ENCODE measurements around the gene PPP1R18. TPM values are rescaled to one million over a fixed set of nuclear protein-coding genes. Genes with fewer than 3 reads are reported as not detected.
A peak's percentile ranks its signal among the peaks of the same experiment; 100 is the strongest.

Gene PPP1R18
- total RNA-seq, 1 donor from 2014 or later, result 83.3 TPM

DNA sequence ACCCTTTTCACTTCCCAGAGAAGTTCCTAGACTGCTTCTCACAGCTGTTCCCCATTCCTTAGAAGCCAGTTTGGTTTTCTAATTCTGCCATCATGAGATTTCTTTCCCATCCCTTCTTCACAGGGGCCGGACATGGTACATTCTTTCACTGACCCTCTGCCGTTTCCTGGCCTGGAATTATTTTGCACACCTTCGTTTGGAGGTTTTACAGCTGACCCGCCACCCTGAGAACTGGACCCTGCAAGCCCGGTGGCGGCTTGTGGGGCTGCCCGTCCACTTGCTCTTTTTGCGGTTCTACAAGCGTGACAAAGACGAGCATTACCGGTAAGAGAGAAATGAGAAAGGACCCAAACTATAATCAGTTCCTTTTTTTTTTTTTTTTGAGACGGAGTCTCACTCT lies 35.3 kb downstream of the PPP1R18 start:
- intact Hi-C loops (cut with DNase I), result no loop called here
- peaks cover 47 to 53% of the 10 kb centered on the region in 2 donors for H3K36me3 ChIP-seq
- no peak overlapping the region for H3K27ac ChIP-seq
- no peak for DNase-seq (ENCODE audit: low spot score in 2 of 2)
- H3K9me3 ChIP-seq, result no peaks in the 10 kb centered on the region
- no peaks in the 10 kb centered on the region for H3K27me3 ChIP-seq
- no peak overlapping the region for H3K4me3 ChIP-seq
- H3K4me1 ChIP-seq, result peaks cover 0 to 12% of the 10 kb centered on the region in 2 donors
- TF ChIP-seq, protein P1, sequence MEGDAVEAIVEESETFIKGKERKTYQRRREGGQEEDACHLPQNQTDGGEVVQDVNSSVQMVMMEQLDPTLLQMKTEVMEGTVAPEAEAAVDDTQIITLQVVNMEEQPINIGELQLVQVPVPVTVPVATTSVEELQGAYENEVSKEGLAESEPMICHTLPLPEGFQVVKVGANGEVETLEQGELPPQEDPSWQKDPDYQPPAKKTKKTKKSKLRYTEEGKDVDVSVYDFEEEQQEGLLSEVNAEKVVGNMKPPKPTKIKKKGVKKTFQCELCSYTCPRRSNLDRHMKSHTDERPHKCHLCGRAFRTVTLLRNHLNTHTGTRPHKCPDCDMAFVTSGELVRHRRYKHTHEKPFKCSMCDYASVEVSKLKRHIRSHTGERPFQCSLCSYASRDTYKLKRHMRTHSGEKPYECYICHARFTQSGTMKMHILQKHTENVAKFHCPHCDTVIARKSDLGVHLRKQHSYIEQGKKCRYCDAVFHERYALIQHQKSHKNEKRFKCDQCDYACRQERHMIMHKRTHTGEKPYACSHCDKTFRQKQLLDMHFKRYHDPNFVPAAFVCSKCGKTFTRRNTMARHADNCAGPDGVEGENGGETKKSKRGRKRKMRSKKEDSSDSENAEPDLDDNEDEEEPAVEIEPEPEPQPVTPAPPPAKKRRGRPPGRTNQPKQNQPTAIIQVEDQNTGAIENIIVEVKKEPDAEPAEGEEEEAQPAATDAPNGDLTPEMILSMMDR (IDR thresholded peaks at IDR 0.05), result no peak

DNA sequence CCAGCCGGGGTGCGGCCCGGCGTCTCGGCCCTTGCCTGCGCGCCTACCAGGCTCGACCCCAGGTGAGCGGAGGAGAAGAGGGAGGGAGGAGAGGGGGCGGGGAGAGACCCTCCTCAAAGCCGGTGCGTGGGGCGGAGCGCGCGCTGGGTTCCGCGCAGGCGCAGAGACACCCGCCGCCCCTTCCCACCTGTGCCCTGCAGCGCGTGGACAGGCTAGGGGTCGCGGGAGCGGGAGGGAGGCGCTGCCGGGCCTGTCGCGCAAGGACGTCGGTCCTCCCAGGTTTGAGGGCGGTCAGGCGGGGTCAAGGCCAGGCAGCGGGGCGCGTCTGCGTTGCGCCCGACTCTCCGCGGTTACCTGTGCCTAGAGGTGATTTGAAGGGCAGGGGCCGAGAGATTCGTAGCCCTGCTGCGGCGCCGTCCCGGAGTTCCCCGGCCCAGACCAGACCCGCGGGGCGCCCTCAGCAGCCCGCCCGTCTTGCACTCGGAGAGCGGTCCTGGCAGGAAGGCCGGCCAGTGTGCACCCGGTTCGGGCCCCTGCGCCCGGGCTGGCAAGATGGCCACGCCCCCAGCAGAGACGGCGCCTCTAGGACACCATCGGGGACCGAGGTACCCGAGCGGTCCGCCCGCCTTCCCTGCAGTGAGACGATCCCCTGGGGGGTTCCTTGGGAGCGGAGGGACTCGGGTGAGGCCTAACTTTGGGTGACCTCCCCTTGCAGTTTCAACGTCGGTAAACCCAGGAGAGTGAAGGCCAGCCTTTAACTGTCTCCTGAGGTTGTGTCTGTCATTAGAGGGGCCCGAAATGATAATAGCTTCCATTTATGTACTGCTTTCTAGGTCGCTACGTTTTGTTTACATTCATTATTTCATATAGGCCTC lies 39.0 kb downstream of the PPP1R18 start:
- peak overlapping the region; percentile 85 to 93 for H3K27ac ChIP-seq
- peak overlapping the region; percentile 89 to 96 for H3K4me3 ChIP-seq
- H3K27me3 ChIP-seq, result no peaks in the 10 kb centered on the region
- DNase-seq (ENCODE audit: low spot score in 2 of 2), result peak in 1 of 2 donors; percentile 79
- peaks cover 16 to 29% of the 10 kb centered on the region in 2 donors for H3K36me3 ChIP-seq
- peaks cover 0 to 12% of the 10 kb centered on the region in 2 donors for H3K4me1 ChIP-seq
- intact Hi-C loops (cut with DNase I), result loop anchor here (2.0 kb wide), 1 partner anchor 25 kb away; the partner anchor contains the start of gene DHX16
- H3K9me3 ChIP-seq, result no peaks in the 10 kb centered on the region
- TF ChIP-seq, protein P1 (IDR thresholded peaks at IDR 0.05), result no peak

DNA sequence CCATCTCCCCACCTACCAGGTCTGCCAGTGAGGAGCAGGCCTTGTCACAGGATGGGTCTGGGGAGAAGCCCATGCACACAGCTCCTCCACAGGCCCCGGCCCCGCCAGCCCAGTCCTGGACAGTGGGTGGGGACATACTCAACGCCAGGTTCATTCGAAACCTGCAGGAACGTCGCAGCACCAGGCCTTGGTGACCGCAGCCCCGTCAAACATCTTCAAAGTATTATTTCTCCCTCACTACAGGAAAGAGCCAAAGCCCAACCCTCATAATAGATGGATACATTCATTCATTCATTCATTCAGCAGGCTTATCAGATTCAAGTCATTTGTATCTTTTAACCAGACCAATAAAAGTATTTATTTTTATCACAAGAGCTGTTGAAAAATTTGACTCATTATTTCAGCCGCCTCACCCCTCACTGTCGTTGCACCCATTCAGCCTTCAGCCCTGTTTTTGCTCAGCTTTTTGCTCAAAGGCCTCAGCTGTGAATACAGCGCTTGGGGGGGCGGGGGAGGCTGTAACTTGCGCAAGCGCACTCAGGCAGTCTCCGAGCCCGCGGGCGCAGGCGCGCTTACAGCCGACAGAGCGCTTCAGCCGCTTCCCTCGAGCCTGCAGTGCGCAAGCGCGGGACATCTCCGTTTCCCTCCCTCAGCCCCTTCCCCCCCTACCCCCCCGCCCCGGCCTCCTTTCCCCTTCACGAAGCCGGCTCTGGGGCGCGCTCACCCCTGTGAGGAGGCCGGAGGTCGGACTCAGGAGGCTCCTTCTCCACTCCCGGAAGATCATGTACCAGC lies 39.8 kb downstream of the PPP1R18 start, which contains the start of gene C6orf136:
TSS of gene C6orf136 (plus strand) at position 684 of the 792 bp plus-strand sequence. CDS start at position 783, 99 bp downstream.
- H3K36me3 ChIP-seq, result peaks cover 9 to 27% of the 10 kb centered on the region in 2 donors
- peak; percentile 67 to 95 for DNase-seq (ENCODE audit: low spot score in 2 of 2)
- no peaks in the 10 kb centered on the region for H3K27me3 ChIP-seq
- H3K9me3 ChIP-seq, result no peaks in the 10 kb centered on the region
- H3K4me3 ChIP-seq, result peak within 1 kb of the TSS; percentile 89 to 96
- intact Hi-C loops (cut with DNase I), result loop anchor here (2.0 kb wide), 1 partner anchor 26 kb away; the partner anchor contains the start of gene DHX16
- H3K4me1 ChIP-seq, result peaks cover 0 to 12% of the 10 kb centered on the region in 2 donors
- TF ChIP-seq, protein P1 (IDR thresholded peaks at IDR 0.05), result no peak
- H3K27ac ChIP-seq, result peak within 1 kb of the TSS; percentile 85 to 93

DNA sequence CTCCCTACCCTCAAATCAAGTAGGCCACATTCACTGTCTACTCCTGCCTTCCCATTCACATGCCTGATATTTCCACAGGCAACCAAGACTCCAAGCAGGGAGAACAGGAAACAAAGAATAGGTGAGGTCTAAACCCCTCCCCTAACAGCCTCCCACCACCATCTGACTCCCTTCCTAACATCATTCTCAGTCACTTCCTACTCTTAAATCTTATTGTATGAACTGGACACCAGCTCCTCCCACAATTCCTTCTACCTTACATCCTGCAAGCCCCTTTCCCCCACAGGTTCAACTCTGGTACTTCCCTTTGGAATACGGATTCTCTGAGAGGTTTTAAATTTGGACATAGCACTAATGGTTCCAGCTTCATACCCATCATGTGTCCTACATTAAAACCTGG lies 40.5 kb downstream of the PPP1R18 start:
- intact Hi-C loops (cut with DNase I), result loop anchor here (2.0 kb wide), 1 partner anchor 27 kb away; the partner anchor contains the start of gene DHX16
- TF ChIP-seq, protein P1 (IDR thresholded peaks at IDR 0.05), result no peak
- Histone ChIP-seq H3K9me3 (no peaks in the 10 kb centered on the region), H3K36me3 (peaks cover 7 to 20% of the 10 kb centered on the region in 2 donors), H3K27me3 (no peaks in the 10 kb centered on the region), H3K4me1 (peaks cover 0 to 12% of the 10 kb centered on the region in 2 donors), H3K27ac (no peak overlapping the region), H3K4me3 (no peak overlapping the region)
- no peak for DNase-seq (ENCODE audit: low spot score in 2 of 2)

DNA sequence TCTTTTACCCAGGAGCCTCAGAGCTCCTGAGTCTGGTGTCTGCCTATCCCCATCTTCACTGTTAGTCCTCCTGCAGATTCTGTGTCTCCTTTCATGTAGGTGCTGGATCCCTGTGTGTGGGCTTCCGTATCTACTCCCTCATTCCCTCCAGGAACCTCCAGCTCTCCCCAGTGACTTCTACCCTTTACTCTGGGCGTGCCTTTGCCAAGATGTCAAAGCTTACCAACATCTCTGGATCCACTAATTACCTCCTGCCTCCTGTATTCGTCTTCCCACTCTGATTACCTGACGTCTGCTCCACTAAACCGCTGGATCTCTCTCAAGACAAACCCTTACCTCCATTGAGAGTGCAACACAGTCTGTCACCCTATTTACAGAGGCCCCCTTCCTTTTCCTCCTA lies 41.7 kb downstream of the PPP1R18 start:
- no peak overlapping the region for H3K4me3 ChIP-seq
- DNase-seq (ENCODE audit: low spot score in 2 of 2), result no peak
- no peak overlapping the region for H3K27ac ChIP-seq
- TF ChIP-seq, protein P1 (IDR thresholded peaks at IDR 0.05), result no peak
- intact Hi-C loops (cut with DNase I), result no loop called here
- H3K4me1 ChIP-seq, result peaks cover 0 to 12% of the 10 kb centered on the region in 2 donors
- H3K9me3 ChIP-seq, result no peaks in the 10 kb centered on the region
- peaks cover 12 to 25% of the 10 kb centered on the region in 2 donors for H3K36me3 ChIP-seq
- no peaks in the 10 kb centered on the region for H3K27me3 ChIP-seq

Data from ascending aorta (tissue), 2 donors.